ENCODE data around the gene SCGB2B2.

DNA sequence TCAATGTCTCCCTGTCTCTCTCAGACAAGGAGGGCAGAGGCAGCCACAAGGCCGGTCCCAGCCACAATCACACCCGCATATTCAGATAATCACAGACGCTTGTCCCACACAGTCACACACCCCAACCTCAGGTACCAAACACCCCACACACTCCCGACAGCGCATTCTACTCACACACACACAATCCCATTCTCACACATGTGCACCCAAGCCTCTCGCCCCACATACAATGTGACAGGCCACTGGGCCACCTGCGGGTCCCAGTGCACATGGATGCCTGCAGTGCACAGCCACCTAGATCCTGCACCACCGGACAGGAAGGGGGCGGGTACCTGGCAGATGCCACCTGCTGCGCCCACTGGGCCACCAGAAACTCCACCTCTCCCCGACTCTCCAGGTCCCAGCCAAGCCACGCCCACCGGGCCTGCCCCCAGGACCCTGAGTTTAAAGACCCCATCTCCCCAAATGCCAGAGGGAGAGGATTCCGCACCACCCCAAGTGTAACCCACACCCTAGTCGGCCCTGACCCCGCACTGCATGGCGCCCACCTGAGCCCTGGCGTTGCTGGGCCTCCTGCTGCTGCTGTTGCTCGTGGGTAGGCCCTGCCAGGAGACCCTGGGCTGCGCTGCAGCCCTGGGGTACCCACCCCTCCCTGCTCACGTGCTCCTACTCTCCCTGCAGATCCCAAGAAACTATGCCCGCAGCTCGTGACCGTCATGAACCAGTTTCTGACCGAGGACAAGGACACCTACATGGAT lies 10.6 kb downstream of the SCGB2B2 start:
- no peak for TF ChIP-seq EZH2phosphoT487 (IDR thresholded peaks at IDR 0.05; ENCODE audit: insufficient read depth, low read depth)
- no peak for TF ChIP-seq EZH2 (IDR thresholded peaks at IDR 0.05; ENCODE audit: insufficient read depth, poor library complexity, severe bottlenecking)
